Left cardiac atrium (tissue), 4 donors: ENCODE results near the gene MID1IP1. TPM values are rescaled to one million over a fixed set of nuclear protein-coding genes. Genes with fewer than 3 reads are reported as not detected.
A peak's percentile ranks its signal among the peaks of the same experiment; 100 is the strongest.

ENCODE experiments used
- ATAC-seq, 2 donors: fragments of 200-7000 bp; cut with Tn5 transposase; one replicate each; pipeline ENCODE4 v1.9.1; 2020; ENCODE audit warnings: mild to moderate bottlenecking in 2 of 2, moderate library complexity in 2 of 2
- DNase-seq: peaks from one replicate; pipeline ENCODE4 v3.0.0-alpha.2; 2020
- intact Hi-C, 2 donors: fragments of 100-400 bp; cut with DNase I; formaldehyde crosslinking; loops; one replicate each; pipeline versions ENCODE4 v1.14.1 to v1.15.1; 2022 to 2023
- total RNA-seq, 2 donors: library from RNA; stranded (reverse); fragmentation: NEBNext Ultra II Directional; extraction: Animal tissue kit (Norgen Biotek cat#: 25700); gene quantifications; one replicate each; pipeline ENCODE4 v1.2.1, GENCODE V29; 2021
- donor health status: DM: no; HTN: yes; CAD: no.
- donor health status: DM: no; HTN: yes; CAD: no; lungs with severe emphysema.
- donor health status: DM: yes; HTN: yes; CAD: no.
- donor health status: Dilated cardiomyopathy.

Gene MID1IP1
- total RNA-seq, 2 donors from 2014 or later, result 30.8 to 34.4 TPM

- intact Hi-C loops, result no loop called here
- DNase-seq, result no peak
- ATAC-seq, result peak in 1 of 2 donors; percentile 74
These were observed 49.7 kb downstream of the MID1IP1 start for GRCh38 chrX:38850807-38851544.

- DNase-seq (no peak), ATAC-seq (no peak)
- intact Hi-C loops, result no loop called here
These were observed 53.0 kb downstream of the MID1IP1 start for GRCh38 chrX:38854305-38854704.

Other genes with a start within 250 kb of the MID1IP1 start
- gene TSPAN7, start 239.9 kb upstream of the MID1IP1 start, total RNA-seq, result 10 to 100 TPM; 73.0 to 96.3 TPM